CD4-positive, alpha-beta T cell (primary cell): ENCODE results near the gene DDI1. TPM values are rescaled to one million over a fixed set of nuclear protein-coding genes. Genes with fewer than 3 reads are reported as not detected.

Experiments
- ATAC-seq: fragments of 200-7000 bp; cut with Tn5 transposase; one replicate; pipeline ENCODE4 v1.10.0; 2022; ENCODE audit warnings: mild to moderate bottlenecking; ENCODE audit not compliant: poor library complexity
- CTCF ChIA-PET: fragments of 350-600 bp; sonication (Branson Sonifier 250); formaldehyde crosslinking; loops from one replicate; lab custom pipeline; 2021; ENCODE audit warnings: antibody characterized with exemption, inconsistent platforms; lab: Charles Lee
- POLR2A ChIA-PET: fragments of 350-600 bp; sonication (Branson Sonifier 250); formaldehyde crosslinking; loops from one replicate; lab custom pipeline; 2021; ENCODE audit warnings: antibody characterized with exemption, inconsistent platforms; lab: Charles Lee
- DNase-seq, 14 experiments: peaks; one replicate each; pipeline ENCODE4 v3.0.0-alpha.2; 2013 to 2020; ENCODE audit warnings: mixed read lengths in 2 of 14
- H3K27ac ChIP-seq, 2 donors: one replicate each; pipeline versions ENCODE4 v1.5.1 to v1.7.0; 2013; ENCODE audit warnings: low read length in 2 of 2, low read depth in 1 of 2, mild to moderate bottlenecking in 1 of 2
- H3K27me3 ChIP-seq, 2 experiments: 1 replicate in 1 of 2; 2 replicates in 1 of 2; pipeline versions ENCODE4 v1.6.1 to v1.7.0; 2013; ENCODE audit warnings: low read length in 2 of 2, control low read depth in 1 of 2, mild to moderate bottlenecking in 1 of 2, moderate library complexity in 1 of 2; ENCODE audit not compliant: insufficient read depth in 2 of 2, control insufficient read depth in 1 of 2
- H3K36me3 ChIP-seq: one replicate; pipeline ENCODE4 v1.6.1; 2013; ENCODE audit warnings: low read length, control low read depth; ENCODE audit not compliant: insufficient read depth
- H3K4me1 ChIP-seq: one replicate; pipeline ENCODE4 v1.6.1; 2013; ENCODE audit warnings: low read length, control low read depth; ENCODE audit not compliant: insufficient read depth
- H3K4me3 ChIP-seq: one replicate; pipeline ENCODE4 v1.5.1; 2013; ENCODE audit warnings: mild to moderate bottlenecking, low read length, moderate library complexity
- H3K9me3 ChIP-seq, 2 experiments: 1 replicate in 1 of 2; 2 replicates in 1 of 2; pipeline versions ENCODE4 v1.6.1 to v1.7.0; 2013; ENCODE audit warnings: low read length in 2 of 2, mild to moderate bottlenecking in 2 of 2, control low read depth in 1 of 2, moderate library complexity in 1 of 2; ENCODE audit not compliant: control insufficient read depth in 1 of 2, insufficient read depth in 1 of 2
- H3K27ac Mint-ChIP-seq: one replicate; pipeline ENCODE4 v1.8.0; 2020; ENCODE audit warnings: mixed read lengths
- H3K27me3 Mint-ChIP-seq: one replicate; pipeline ENCODE4 v1.8.0; 2021; ENCODE audit warnings: mixed read lengths
- H3K36me3 Mint-ChIP-seq: one replicate; pipeline ENCODE4 v1.8.0; 2021; ENCODE audit warnings: low read depth, mixed read lengths
- H3K4me1 Mint-ChIP-seq: one replicate; pipeline ENCODE4 v1.8.0; 2021; ENCODE audit warnings: low read depth, mixed read lengths
- H3K4me3 Mint-ChIP-seq: one replicate; pipeline ENCODE4 v1.8.0; 2020; ENCODE audit warnings: mild to moderate bottlenecking, mixed read lengths
- H3K9me3 Mint-ChIP-seq: one replicate; pipeline ENCODE4 v1.8.0; 2020; ENCODE audit warnings: mixed read lengths
- CTCF ChIP-seq: fragments of 200-600 bp; IDR thresholded peaks from one replicate; pipeline ENCODE4 v1.8.0; 2022; ENCODE audit warnings: antibody characterized with exemption, mild to moderate bottlenecking
- intact Hi-C, 2 experiments: fragments of 100-400 bp; cut with DNase I in 1 of 2; cut with micrococcal nuclease in 1 of 2; formaldehyde crosslinking; loops; one replicate each; pipeline versions ENCODE4 v1.15.1 to v1.9.0; 2023 to 2025; cut with DNase I, micrococcal nuclease
- total RNA-seq, 174 experiments: library from RNA in 2 of 174; stranded (reverse) in 2 of 174; gene quantifications; one replicate each; pipeline ENCODE4 v1.2.3 and lab custom pipeline; 2021 to 2026

DDI1 gene
- total RNA-seq, 2 experiments from 2014 or later: not detected

DNA sequence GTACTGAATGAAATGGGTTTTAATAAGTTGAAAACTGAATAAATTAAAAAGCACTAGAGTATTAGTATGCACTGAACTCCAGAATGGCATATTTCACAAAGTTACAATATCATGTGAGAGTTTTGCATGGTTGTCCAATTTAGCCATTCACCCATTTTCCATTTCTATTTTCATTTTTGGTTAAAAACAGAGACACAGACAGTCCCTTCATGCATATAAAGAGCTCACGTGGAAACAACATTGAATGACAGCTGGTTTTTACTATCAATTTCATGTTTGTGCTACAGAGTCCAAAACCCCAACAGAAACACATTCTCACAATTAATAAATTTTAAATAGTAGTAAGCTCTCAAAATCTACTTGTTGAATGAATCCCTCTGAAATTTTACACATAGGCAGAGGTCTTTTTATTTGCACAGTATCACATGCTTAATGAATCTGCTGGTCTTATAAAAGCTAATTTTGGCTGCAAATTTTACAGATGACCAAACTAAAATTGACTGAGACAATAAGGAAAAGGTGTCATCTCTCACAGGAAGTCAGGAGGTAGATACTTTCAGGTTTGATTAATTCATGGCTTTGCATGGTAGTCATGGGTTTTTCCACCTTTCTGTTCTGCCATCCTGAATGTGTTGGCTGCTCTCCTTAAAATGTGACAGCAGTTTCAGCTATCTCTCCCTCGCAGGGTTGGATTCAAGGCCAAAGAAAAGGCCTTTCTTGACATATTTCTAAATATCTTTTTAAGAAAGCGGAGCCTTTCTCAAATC lies 20.6 kb upstream of the DDI1 start:
- no peak overlapping the region for H3K4me3 Mint-ChIP-seq
- no peak overlapping the region for H3K27ac Mint-ChIP-seq
- CTCF ChIA-PET: no interaction called here

DNA sequence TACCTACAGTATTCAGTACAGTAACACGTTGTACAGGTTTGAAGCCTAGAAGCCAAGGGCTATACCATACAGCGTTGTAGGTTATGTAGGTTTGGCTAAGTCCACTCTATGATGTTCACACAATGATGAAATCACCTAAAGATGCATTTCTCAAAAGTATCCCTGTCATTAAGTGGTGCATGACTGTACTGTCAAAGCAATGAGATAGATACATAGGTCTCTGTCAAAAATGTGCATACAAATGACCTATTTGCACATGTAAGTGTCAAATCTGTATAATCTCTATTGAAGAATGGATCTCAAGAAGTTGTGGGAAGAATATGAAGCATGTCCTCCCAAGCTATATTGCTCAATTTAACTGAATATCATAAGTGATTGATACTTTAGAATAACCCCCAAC lies 11.9 kb upstream of the DDI1 start:
- no peak overlapping the region for H3K27ac ChIP-seq
- no peak for DNase-seq
- H3K9me3 ChIP-seq: no peaks in the 10 kb centered on the region
- no peak overlapping the region for H3K4me3 Mint-ChIP-seq
- no peak overlapping the region for H3K4me3 ChIP-seq
- no peak for ATAC-seq
- ChIA-PET POLR2A (no interaction called here), CTCF (no interaction called here)
- H3K36me3 ChIP-seq: no peaks in the 10 kb centered on the region
- H3K27me3 Mint-ChIP-seq: no peaks in the 10 kb centered on the region
- no peaks in the 10 kb centered on the region for H3K4me1 ChIP-seq
- intact Hi-C loops: no loop called here
- H3K27ac Mint-ChIP-seq: no peak overlapping the region
- H3K9me3 Mint-ChIP-seq: no peaks in the 10 kb centered on the region
- no peaks in the 10 kb centered on the region for H3K36me3 Mint-ChIP-seq
- no peaks in the 10 kb centered on the region for H3K4me1 Mint-ChIP-seq
- TF ChIP-seq CTCF: no peak
- H3K27me3 ChIP-seq: no peaks in the 10 kb centered on the region

More for the DNA sequence above, 20.6 kb upstream of the DDI1 start:
- H3K27me3 Mint-ChIP-seq: no peaks in the 10 kb centered on the region
- Histone ChIP-seq H3K27ac (no peak overlapping the region), H3K36me3 (no peaks in the 10 kb centered on the region), H3K9me3 (no peaks in the 10 kb centered on the region), H3K4me1 (no peaks in the 10 kb centered on the region), H3K27me3 (no peaks in the 10 kb centered on the region), H3K4me3 (no peak overlapping the region)
- H3K36me3 Mint-ChIP-seq: no peaks in the 10 kb centered on the region
- DNase-seq (no peak), ATAC-seq (no peak)
- intact Hi-C loops: no loop called here
- H3K4me1 Mint-ChIP-seq: no peaks in the 10 kb centered on the region
- POLR2A ChIA-PET: no interaction called here
- TF ChIP-seq CTCF: no peak
- no peaks in the 10 kb centered on the region for H3K9me3 Mint-ChIP-seq

- Histone ChIP-seq H3K36me3 (no peaks in the 10 kb centered on the region), H3K27me3 (no peaks in the 10 kb centered on the region), H3K4me3 (no peak overlapping the region), H3K9me3 (no peaks in the 10 kb centered on the region), H3K27ac (no peak overlapping the region), H3K4me1 (no peaks in the 10 kb centered on the region)
- CTCF ChIA-PET: no interaction called here
- no peak for DNase-seq
- Mint-ChIP-seq H3K4me3 (no peak overlapping the region), H3K27ac (no peak overlapping the region), H3K27me3 (no peaks in the 10 kb centered on the region), H3K4me1 (no peaks in the 10 kb centered on the region), H3K36me3 (no peaks in the 10 kb centered on the region), H3K9me3 (peaks cover 3% of the 10 kb centered on the region)
- intact Hi-C loops: no loop called here
- POLR2A ChIA-PET: no interaction called here
- TF ChIP-seq CTCF: no peak
- ATAC-seq: no peak
Measured at GRCh38 chr11:104028476-104029263, 7.8 kb upstream of the DDI1 start.
